B cell (primary cell): ENCODE results near the gene AFG3L2. TPM values are rescaled to one million over a fixed set of nuclear protein-coding genes. Genes with fewer than 3 reads are reported as not detected.

Experiments used
- ATAC-seq: fragments of 200-7000 bp; cut with Tn5 transposase; one replicate; pipeline ENCODE4 v1.10.0; 2021; ENCODE audit warnings: low read depth, mild to moderate bottlenecking, moderate number of reproducible peaks, moderate library complexity
- CTCF ChIA-PET: fragments of 350-600 bp; sonication (Branson Sonifier 250); formaldehyde crosslinking; loops from one replicate; lab custom pipeline; 2021; ENCODE audit warnings: antibody characterized with exemption, inconsistent platforms; lab: Charles Lee
- POLR2A ChIA-PET: fragments of 350-600 bp; sonication (Branson Sonifier 250); formaldehyde crosslinking; loops from one replicate; lab custom pipeline; 2021; ENCODE audit warnings: antibody characterized with exemption; lab: Charles Lee
- DNase-seq: peaks from one replicate; pipeline ENCODE4 v3.0.0; 2013
- H2AFZ ChIP-seq: 2 replicates; pipeline ENCODE4 v1.6.1; 2012; ENCODE audit warnings: mild to moderate bottlenecking, low read depth, low read length; ENCODE audit not compliant: insufficient read depth, poor library complexity, severe bottlenecking
- H3K27ac ChIP-seq, 2 donors: 1 replicate in 1 of 2; 2 replicates in 1 of 2; pipeline ENCODE4 v1.5.1; 2012 to 2013; ENCODE audit warnings: low read length in 2 of 2, mild to moderate bottlenecking in 2 of 2, moderate library complexity in 1 of 2
- H3K27me3 ChIP-seq, 4 experiments: fragments of 200-600 bp in 1 of 4; sonication (generic) in 1 of 4; replicated peaks in 1 of 4; 1 replicate in 2 of 4; 2 replicates in 2 of 4; pipeline versions ENCODE4 v1.6.1 to v1.7.0; 2013 to 2016; ENCODE audit warnings: low read length in 3 of 4, mild to moderate bottlenecking in 2 of 4, mixed read lengths in 1 of 4, moderate library complexity in 1 of 4; ENCODE audit not compliant: insufficient read depth in 4 of 4, control insufficient read depth in 3 of 4; ENCODE audit errors: control extremely low read depth in 1 of 4
- H3K36me3 ChIP-seq, 2 experiments: replicated peaks in 1 of 2; 1 replicate in 1 of 2; 2 replicates in 1 of 2; pipeline versions ENCODE4 v1.6.1 to v1.7.1; 2013; ENCODE audit warnings: low read length in 1 of 2; ENCODE audit not compliant: insufficient read depth in 2 of 2, control insufficient read depth in 1 of 2; ENCODE audit errors: control extremely low read depth in 1 of 2, extremely low read depth in 1 of 2
- H3K4me1 ChIP-seq, 2 donors: fragments of 200-600 bp in 1 of 2; sonication (generic) in 1 of 2; 1 replicate in 1 of 2; 2 replicates in 1 of 2; pipeline versions ENCODE4 v1.5.1 to v1.6.1; 2013 to 2017; ENCODE audit warnings: low read length in 2 of 2; ENCODE audit not compliant: control insufficient read depth in 2 of 2, insufficient read depth in 2 of 2
- H3K4me2 ChIP-seq: replicated peaks from 2 replicates; pipeline ENCODE3; 2012; ENCODE audit warnings: mild to moderate bottlenecking, low read depth, low read length; ENCODE audit not compliant: poor library complexity, severe bottlenecking
- H3K4me3 ChIP-seq, 5 experiments: fragments of 200-600 bp in 1 of 5; sonication (generic) in 1 of 5; 1 replicate in 3 of 5; 2 replicates in 2 of 5; pipeline versions ENCODE4 v1.5.1 to v1.7.0; 2011 to 2016; ENCODE audit warnings: low read length in 4 of 5, mild to moderate bottlenecking in 4 of 5, low read depth in 2 of 5, control low read depth in 1 of 5, moderate library complexity in 1 of 5; ENCODE audit not compliant: insufficient read depth in 1 of 5; ENCODE audit errors: control extremely low read depth in 1 of 5, extremely low read depth in 1 of 5
- H3K79me2 ChIP-seq: fragments of 200-600 bp; sonication (generic); one replicate; pipeline ENCODE4 v1.6.0; 2016; ENCODE audit warnings: low read length; ENCODE audit not compliant: control insufficient read depth, insufficient read depth
- H3K9ac ChIP-seq: fragments of 200-600 bp; sonication (generic); 2 replicates; pipeline ENCODE4 v1.6.1; 2017; ENCODE audit warnings: mild to moderate bottlenecking, low read length, moderate library complexity
- H3K9me3 ChIP-seq, 3 donors: one replicate each; pipeline versions ENCODE4 v1.6.1 to v1.7.1; 2013; ENCODE audit warnings: low read length in 2 of 3; ENCODE audit not compliant: control insufficient read depth in 2 of 3, insufficient read depth in 1 of 3; ENCODE audit errors: control extremely low read depth in 1 of 3
- H4K20me1 ChIP-seq: 2 replicates; pipeline ENCODE4 v1.6.0; 2012; ENCODE audit warnings: mild to moderate bottlenecking, low read length; ENCODE audit not compliant: insufficient read depth, control insufficient read depth, poor library complexity, severe bottlenecking
- H3K27ac Mint-ChIP-seq: one replicate; pipeline ENCODE4 v1.8.0; 2021; ENCODE audit warnings: mixed read lengths
- H3K27me3 Mint-ChIP-seq: one replicate; pipeline ENCODE4 v1.8.0; 2021; ENCODE audit warnings: mixed read lengths
- H3K4me1 Mint-ChIP-seq: one replicate; pipeline ENCODE4 v1.8.0; 2021; ENCODE audit warnings: mixed read lengths
- H3K4me3 Mint-ChIP-seq: one replicate; pipeline ENCODE4 v1.8.0; 2021; ENCODE audit warnings: mixed read lengths
- H3K9me3 Mint-ChIP-seq: one replicate; pipeline ENCODE4 v1.8.0; 2022; ENCODE audit warnings: mixed read lengths; ENCODE audit not compliant: insufficient read depth
- CTCF ChIP-seq: fragments of 200-600 bp; IDR thresholded peaks from one replicate; pipeline ENCODE4 v1.8.0; 2022; ENCODE audit warnings: antibody characterized with exemption, mild to moderate bottlenecking
- EZH2 ChIP-seq: IDR thresholded peaks from 2 replicates; pipeline ENCODE4 v1.6.1; 2012; ENCODE audit warnings: borderline replicate concordance, low read depth, mild to moderate bottlenecking, moderate library complexity, low read length; ENCODE audit not compliant: insufficient read depth, poor library complexity, severe bottlenecking
- WGBS: methylation state at CpG from one replicate; pipeline ENCODE4 v1.1.5; 2013; ENCODE audit warnings: missing lambda C conversion rate; ENCODE audit not compliant: insufficient coverage; 5-methylcytosine and 5-hydroxymethylcytosine counted together
- intact Hi-C: fragments of 100-400 bp; cut with micrococcal nuclease; formaldehyde crosslinking; loops from one replicate; pipeline ENCODE4 v1.10.0; 2022
- polyA plus RNA-seq: library from polyadenylated mRNA; depleted of rRNA; stranded (reverse); fragments of >200 nt; gene quantifications from 2 replicates; pipeline ENCODE4 v1.2.3, GENCODE V29; 2012
- total RNA-seq, 2 donors: library from RNA; stranded (reverse); fragments of 120-200 nt in 1 of 2; gene quantifications; 1 replicate in 1 of 2; 2 replicates in 1 of 2; pipeline versions ENCODE4 v1.2.3 to v1.2.4, GENCODE V29; 2013 to 2022

AFG3L2 gene
- total and polyA plus RNA-seq, 2 donors (not counting 1 experiment from before 2014, with no cell fraction given): 11.9 to 40.7 TPM

GRCh38 chr18:12377556-12378197, 650 bp upstream of the AFG3L2 start:
- Histone ChIP-seq H2AFZ (peak overlapping the region; percentile 73), H3K27ac (peak overlapping the region; percentile 62 to 67), H4K20me1 (peaks cover 33% of the 10 kb centered on the region), H3K9ac (peak overlapping the region; percentile 63), H3K9me3 (peaks cover 0 to 6% (median 0%) of the 10 kb centered on the region in 3 donors), H3K79me2 (peaks cover 40% of the 10 kb centered on the region), H3K4me1 (peaks cover 10 to 22% of the 10 kb centered on the region in 2 donors), H3K4me3 (peak overlapping the region; percentile 46 to 82 (median 65)), H3K27me3 (no peaks in the 10 kb centered on the region), H3K4me2 (peak overlapping the region; percentile 84), H3K36me3 (peaks cover 0 to 3% of the 10 kb centered on the region in 2 experiments)
- TF ChIP-seq CTCF (no peak), EZH2 (no peak)
- no peaks in the 10 kb centered on the region for H3K27me3 Mint-ChIP-seq
- peaks cover 32% of the 10 kb centered on the region for H3K4me1 Mint-ChIP-seq
- ATAC-seq (no peak), DNase-seq (no peak)
- CTCF ChIA-PET: interaction anchor here (0.6 to 1.8 kb wide), 6 partner anchors 14 to 613 kb away, joined by 3 to 6 read pairs (median 4); partner anchors contain the start of genes CEP76, PRELID3A and PSMG2
- WGBS: under 1% methylated on average over 29 of the region's 30 CpGs
- H3K27ac Mint-ChIP-seq: peak overlapping the region; percentile 84
- H3K9me3 Mint-ChIP-seq: no peaks in the 10 kb centered on the region
- peak overlapping the region; percentile 83 for H3K4me3 Mint-ChIP-seq
- intact Hi-C loops: loop anchor here (1.0 to 5.0 kb wide), 8 partner anchors 30 to 614 kb away; partner anchors contain the start of genes CEP192, CEP76, PRELID3A and TUBB6
- POLR2A ChIA-PET: interaction anchor here (0.5 to 1.6 kb wide), 9 partner anchors 14 to 1189 kb away, joined by 3 to 15 read pairs (median 4); partner anchors contain the start of genes CEP76, IMPA2, PRELID3A and PSMG2
